Amniotic stem cell (primary cell): Measurements from ENCODE around the gene ZNF582.

Experiments
- DNase-seq: peaks from one replicate; lab custom pipeline; 2025; lab: John Stamatoyannopoulos, UW

Gene ZNF582

GRCh38 chr19:56393119-56394012 lies at the start of gene ZNF582:
Gene ZNF582, minus strand, starts transcription at chr19:56393534. Its CDS starts 1,782 bp downstream, at chr19:56391752.
- peak; percentile 91 for DNase-seq

GRCh38 chr19:56441206-56441792 lies 48.0 kb upstream of the ZNF582 start:
- DNase-seq, result no peak

- no peak for DNase-seq
Observed at GRCh38 chr19:56423985-56424353, 30.6 kb upstream of the ZNF582 start.

GRCh38 chr19:56423276-56423984 lies 30.1 kb upstream of the ZNF582 start:
- no peak for DNase-seq

GRCh38 chr19:56405062-56405461 lies 11.7 kb upstream of the ZNF582 start:
- DNase-seq, result no peak

- no peak for DNase-seq
Observed at GRCh38 chr19:56404705-56405056, 11.3 kb upstream of the ZNF582 start.

DNA sequence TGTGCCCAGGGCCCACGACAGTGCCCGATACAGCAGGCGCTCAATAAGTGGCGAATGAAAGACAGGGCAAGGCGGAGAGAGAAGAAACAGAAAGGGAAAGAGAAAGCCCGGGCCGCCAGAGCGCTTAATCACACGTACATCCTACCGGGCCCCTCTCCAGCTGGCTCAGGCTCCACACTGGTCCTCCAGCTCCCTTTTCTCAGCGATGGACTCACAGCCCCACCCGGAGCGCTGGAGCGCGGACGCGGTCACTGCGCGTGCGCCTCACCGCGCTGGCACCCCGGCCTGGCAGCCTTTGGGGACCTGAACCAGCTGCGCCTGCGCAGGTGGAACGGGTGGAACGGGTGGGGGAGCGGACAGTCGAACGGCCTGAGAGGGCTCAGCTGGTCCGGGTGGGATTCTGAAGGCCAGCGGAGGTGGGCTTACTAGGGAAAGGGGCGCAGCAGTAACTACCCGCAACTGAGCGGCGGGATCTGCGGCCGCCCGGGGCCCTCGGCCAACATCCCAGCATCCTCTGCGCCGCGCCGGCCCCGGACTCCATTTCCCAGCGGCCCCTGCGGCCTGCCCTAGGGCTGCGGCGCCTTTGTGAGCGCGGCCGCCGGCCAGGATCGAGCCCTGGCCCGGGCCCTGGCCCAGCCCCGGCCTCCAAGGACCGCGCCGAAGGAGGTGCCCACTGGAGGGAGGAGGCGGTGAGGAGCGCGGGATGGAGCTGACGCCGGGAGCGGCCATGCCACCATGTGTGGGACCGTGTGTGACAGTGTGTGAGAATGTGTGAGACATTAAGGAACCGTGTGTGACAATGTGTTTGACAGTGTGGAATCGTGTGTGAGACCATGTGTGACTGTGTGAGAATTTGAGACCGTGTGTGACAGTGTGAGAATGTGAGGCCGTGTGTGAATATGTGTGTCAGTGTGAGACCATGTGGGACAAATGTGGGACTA lies 10.7 kb upstream of the ZNF582 start, which contains the start of gene ZNF583:
Gene ZNF583 (plus strand): TSS at position 569 of the 941 bp plus-strand sequence. CDS start 2,783 bp downstream, outside the sequence.
- DNase-seq, result peak; percentile 91

GRCh38 chr19:56403261-56403660 lies 9.9 kb upstream of the ZNF582 start:
- DNase-seq, result no peak

- no peak for DNase-seq
Observed at GRCh38 chr19:56400485-56400884, 7.2 kb upstream of the ZNF582 start.

- DNase-seq, result no peak
Observed at GRCh38 chr19:56398809-56399208, 5.5 kb upstream of the ZNF582 start.

DNA sequence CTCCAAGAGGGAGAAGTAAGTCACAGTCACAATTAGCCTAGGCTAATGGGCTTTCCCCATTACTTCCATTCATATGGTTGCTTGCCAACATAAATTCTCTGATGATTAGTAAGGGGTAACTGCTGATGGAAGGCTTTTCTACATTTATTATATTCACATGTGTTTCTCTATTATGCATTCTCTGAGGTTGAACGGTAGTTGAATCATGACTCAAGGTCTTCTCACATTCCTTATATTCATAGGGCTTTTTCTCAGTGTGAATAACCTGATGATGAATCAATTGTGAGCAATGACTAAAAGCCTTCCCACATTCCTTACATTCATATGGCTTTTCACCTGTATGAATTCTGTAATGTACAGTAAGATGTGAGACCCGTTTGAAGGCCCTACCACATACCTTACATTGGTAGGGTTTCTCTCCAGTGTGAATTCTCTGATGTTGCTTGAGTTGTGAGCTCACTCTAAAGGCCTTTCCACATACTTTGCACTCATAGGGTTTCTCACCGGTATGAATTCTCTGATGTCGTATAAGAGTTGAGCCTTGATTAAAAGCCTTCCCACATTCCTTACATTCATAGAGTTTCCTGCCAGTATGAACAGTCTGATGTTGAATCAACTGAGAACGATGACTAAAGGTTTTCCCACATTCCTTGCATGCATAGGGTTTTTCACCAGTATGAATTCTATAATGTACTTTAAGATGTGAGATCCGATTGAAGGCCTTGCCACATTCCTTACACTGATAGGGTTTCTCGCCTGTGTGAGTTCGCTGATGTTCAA lies 9.3 kb downstream of the ZNF582 start:
- DNase-seq, result no peak

GRCh38 chr19:56377105-56377924 lies 16.0 kb downstream of the ZNF582 start:
- no peak for DNase-seq

- no peak for DNase-seq
Observed at GRCh38 chr19:56372281-56372680, 21.1 kb downstream of the ZNF582 start.

DNA sequence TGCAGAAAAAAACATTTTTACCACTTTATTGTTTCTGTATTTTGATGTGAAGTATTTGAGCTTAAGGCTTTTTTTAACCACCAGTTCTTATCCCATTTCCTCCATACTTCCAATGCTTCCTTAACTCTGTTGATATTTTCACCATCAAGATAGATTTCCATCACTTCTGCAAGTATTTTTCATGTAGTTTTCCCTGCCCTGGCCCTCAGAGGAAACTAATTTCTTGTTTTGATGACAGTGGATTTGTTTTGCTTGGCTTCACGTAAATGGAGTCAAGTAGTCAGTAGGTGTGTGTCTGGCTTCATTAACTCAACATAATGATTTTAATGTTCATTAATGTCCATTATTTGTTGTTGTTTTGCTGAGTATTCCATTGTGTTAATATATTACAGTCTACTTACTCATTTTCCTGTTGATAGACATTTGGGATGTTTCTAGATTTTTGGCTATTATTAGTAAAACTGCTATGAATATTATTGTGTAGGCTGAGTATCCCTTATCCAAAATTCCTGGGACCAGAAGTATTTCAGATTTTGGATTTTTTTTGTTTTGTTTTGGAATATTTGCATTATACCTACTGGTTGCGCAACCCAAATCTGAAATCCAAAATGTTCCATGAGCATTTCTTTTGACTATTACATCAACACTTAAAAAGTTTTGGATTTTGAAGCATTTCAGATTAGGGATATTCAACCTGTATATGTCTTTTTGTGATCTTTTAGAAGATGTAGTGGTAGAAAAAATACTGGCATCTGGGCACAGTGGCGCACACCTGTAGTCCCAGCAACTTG lies 23.3 kb downstream of the ZNF582 start:
- no peak for DNase-seq

- DNase-seq, result peak; percentile 55
Observed at GRCh38 chr19:56367829-56368711, 25.3 kb downstream of the ZNF582 start.

- no peak for DNase-seq
Observed at GRCh38 chr19:56360841-56361240, 32.5 kb downstream of the ZNF582 start.

GRCh38 chr19:56356944-56357343 lies 36.4 kb downstream of the ZNF582 start:
- no peak for DNase-seq

DNA sequence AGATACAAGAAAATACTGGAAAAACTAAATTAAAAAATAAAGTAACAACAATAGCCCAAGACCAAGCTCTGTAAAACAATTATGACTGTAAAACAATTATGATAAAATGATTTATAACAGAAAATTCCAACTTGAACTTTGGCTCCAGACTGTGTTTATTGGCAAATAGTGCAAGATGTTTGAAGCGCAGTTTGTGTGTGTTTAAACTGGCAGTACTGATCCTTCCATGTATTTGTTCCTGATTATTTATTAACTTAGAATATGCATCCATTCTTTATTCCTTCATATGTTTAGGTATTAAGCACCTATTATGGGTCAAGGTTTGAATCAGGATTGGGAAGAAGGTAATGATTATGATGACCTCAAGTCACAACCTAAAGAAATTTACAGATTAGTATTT lies 37.8 kb downstream of the ZNF582 start:
- DNase-seq, result no peak
